C4-2B (cell line): Measurements from ENCODE around the gene NOS3.

Experiments
- H3K27ac ChIP-seq: fragments of 450-650 bp; 2 replicates; pipeline ENCODE4 v1.5.1; 2017
- ZFX ChIP-seq: fragments of 450-650 bp; IDR thresholded peaks from 2 replicates; pipeline ENCODE4 v1.6.1; 2017
- TF ChIP-seq, protein P1 (sequence below): fragments of 450-650 bp; conservative IDR thresholded peaks from 2 replicates; pipeline ENCODE4 v1.5.1; 2017; ENCODE audit warnings: mild to moderate bottlenecking

The NOS3 gene

DNA sequence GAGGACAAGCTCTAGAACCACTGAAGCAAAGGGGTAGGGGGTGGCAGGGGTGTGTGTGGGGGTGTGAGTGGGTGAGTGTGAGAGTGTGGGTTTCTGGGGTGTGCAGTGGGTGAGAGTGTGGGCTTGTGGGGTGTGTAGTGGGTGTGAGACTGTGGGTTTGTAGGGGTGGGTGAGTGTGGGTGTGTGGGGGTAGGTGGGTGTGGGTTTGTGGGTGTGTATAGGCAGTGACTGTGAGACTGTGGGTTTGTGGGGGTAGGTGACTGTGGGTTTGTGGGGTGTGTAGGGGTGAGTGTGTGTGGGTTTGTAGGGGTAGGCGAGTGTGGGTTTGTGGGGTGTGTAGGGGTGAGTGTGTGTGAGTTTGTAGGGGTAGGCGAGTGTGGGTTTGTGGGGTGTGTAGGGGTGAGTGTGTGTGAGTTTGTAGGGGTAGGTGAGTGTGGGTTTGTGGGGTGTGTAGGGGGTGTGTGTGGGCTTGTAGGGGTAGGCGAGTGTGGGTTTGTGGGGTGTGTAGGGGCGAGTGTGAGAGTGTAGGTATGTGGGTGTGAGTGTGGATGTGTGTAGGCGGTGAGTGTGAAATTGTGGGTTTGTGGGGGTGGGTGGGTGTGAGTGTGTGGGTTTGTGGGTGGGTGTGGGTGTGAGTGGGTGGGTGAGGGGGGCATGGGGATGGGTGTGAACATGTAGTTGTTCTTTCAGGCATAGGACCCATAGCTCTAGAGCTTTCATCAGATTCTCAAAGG lies 8.8 kb downstream of the NOS3 start:
- no peak for TF ChIP-seq ZFX
- TF ChIP-seq, protein P1, sequence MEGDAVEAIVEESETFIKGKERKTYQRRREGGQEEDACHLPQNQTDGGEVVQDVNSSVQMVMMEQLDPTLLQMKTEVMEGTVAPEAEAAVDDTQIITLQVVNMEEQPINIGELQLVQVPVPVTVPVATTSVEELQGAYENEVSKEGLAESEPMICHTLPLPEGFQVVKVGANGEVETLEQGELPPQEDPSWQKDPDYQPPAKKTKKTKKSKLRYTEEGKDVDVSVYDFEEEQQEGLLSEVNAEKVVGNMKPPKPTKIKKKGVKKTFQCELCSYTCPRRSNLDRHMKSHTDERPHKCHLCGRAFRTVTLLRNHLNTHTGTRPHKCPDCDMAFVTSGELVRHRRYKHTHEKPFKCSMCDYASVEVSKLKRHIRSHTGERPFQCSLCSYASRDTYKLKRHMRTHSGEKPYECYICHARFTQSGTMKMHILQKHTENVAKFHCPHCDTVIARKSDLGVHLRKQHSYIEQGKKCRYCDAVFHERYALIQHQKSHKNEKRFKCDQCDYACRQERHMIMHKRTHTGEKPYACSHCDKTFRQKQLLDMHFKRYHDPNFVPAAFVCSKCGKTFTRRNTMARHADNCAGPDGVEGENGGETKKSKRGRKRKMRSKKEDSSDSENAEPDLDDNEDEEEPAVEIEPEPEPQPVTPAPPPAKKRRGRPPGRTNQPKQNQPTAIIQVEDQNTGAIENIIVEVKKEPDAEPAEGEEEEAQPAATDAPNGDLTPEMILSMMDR = no peak
- H3K27ac ChIP-seq = no peak overlapping the region

- TF ChIP-seq, protein P1 = no peak
- H3K27ac ChIP-seq = no peak overlapping the region
Observed at GRCh38 chr7:151000897-151001495, 10.2 kb downstream of the NOS3 start.

DNA sequence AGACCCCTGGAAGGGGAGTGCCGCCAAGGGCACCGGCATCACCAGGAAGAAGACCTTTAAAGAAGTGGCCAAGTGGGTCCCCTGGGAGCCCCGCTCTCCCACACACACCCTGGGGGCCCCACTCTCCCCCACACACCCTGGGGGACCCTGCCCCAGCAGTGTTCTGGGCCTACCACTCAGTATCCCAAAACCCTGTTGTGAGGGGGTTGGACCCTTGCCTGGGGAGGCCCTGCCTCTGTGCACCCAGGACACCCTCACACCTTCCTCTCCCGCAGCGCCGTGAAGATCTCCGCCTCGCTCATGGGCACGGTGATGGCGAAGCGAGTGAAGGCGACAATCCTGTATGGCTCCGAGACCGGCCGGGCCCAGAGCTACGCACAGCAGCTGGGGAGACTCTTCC lies 10.7 kb downstream of the NOS3 start:
- TF ChIP-seq, protein P1 = no peak
- TF ChIP-seq ZFX = no peak

GRCh38 chr7:151003572-151003971 lies 12.8 kb downstream of the NOS3 start:
- TF ChIP-seq, protein P1 = no peak
- no peak for TF ChIP-seq ZFX
- H3K27ac ChIP-seq = no peak overlapping the region

More for the DNA sequence above, 10.7 kb downstream of the NOS3 start:
- no peak overlapping the region for H3K27ac ChIP-seq

DNA sequence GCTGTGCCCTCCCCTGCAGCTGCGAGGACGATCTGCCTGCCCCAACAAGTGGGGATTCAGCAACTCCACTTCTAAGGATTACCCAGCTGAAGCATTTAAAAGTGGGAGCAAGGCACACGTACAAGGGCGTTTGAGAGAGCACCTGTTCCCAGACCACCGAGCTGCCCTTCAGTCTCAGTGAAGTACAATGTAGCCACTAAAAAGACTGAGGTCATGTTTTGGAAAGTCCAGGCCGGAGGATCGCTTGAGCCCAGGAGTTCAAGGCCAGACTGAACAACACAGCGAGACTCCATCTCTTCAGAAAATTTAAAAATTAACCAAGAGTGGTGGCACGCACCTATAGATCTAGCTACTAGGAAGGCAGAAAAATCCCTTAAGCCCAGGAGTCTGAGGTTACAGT lies 14.7 kb downstream of the NOS3 start:
- no peak for TF ChIP-seq ZFX
- TF ChIP-seq, protein P1 = no peak
- H3K27ac ChIP-seq = no peak overlapping the region

DNA sequence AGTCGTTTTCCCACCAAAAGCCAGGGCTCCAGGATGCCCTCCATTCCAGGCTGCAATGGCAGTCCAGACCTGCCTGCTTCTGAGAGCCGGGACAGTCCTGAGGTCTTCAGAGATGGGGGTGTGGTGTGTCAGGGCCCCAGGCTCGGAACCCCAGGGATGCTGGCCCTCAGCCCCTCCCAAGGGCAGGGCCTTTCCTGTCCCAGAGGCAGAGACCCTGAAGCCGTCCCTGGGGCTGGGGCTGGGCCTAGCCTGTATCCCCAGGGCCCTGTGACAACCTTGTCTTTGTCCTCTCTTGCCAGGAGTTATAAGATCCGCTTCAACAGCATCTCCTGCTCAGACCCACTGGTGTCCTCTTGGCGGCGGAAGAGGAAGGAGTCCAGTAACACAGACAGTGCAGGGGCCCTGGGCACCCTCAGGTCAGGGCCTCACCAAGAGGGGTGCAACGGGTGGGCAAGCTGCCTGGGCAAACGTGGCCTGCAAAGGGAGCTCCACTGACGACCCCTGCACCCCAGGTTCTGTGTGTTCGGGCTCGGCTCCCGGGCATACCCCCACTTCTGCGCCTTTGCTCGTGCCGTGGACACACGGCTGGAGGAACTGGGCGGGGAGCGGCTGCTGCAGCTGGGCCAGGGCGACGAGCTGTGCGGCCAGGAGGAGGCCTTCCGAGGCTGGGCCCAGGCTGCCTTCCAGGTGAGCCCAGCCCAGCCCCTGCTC lies 15.9 kb downstream of the NOS3 start:
- H3K27ac ChIP-seq = no peak overlapping the region
- TF ChIP-seq ZFX = no peak
- TF ChIP-seq, protein P1 = no peak

- no peak for TF ChIP-seq ZFX
- TF ChIP-seq, protein P1 = no peak
- no peak overlapping the region for H3K27ac ChIP-seq
Observed at GRCh38 chr7:151007469-151007898, 16.7 kb downstream of the NOS3 start.
